Measurements from ENCODE around the gene TTC16. TPM values are rescaled to one million over a fixed set of nuclear protein-coding genes. Genes with fewer than 3 reads are reported as not detected.

The TTC16 gene
- total RNA-seq, 1 donor, result under 0.01 TPM

DNA sequence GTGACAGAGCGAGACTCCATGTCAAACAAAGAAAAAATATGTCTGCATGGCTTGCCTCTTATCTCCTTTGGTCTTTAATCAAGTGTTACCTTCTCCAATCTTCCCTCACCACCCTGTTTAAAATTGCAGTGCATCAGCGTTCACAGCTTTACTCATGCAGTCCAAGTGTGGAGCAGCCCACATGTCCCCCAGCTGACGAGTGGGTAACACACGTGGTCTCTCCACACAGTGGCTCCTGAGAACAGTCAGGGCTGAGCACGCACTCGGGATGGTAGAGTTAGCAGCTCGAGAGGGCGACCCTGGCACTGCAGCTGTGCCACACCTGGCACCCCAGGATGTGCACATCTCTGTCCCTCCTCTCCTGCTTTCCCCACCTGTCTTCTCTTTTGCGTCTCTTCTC lies 35.0 kb upstream of the TTC16 start:
- Histone ChIP-seq H3K27me3 (ENCODE audit: insufficient read depth, low read length) (no peaks in the 10 kb centered on the region), H3K4me2 (ENCODE audit: insufficient read depth, low read length) (no peak overlapping the region), H3K79me2 (ENCODE audit: insufficient read depth, low read length) (no peaks in the 10 kb centered on the region), H3K36me3 (ENCODE audit: insufficient read depth, low read length) (peaks cover 43% of the 10 kb centered on the region), H3K4me1 (ENCODE audit: insufficient read depth, low read length) (peaks cover 19% of the 10 kb centered on the region), H2AFZ (ENCODE audit: low read length) (no peak overlapping the region), H4K20me1 (ENCODE audit: insufficient read depth, low read length) (no peaks in the 10 kb centered on the region), H3K4me3 (ENCODE audit: insufficient read depth, low read length) (no peak overlapping the region), H3K27ac (ENCODE audit: low read depth, low read length) (no peak overlapping the region), H3K9me3 (ENCODE audit: low read depth, low read length) (no peaks in the 10 kb centered on the region)
- peak; percentile 13 for DNase-seq (ENCODE audit: insufficient read length, low spot score, missing footprints)
- TF ChIP-seq, protein P1, sequence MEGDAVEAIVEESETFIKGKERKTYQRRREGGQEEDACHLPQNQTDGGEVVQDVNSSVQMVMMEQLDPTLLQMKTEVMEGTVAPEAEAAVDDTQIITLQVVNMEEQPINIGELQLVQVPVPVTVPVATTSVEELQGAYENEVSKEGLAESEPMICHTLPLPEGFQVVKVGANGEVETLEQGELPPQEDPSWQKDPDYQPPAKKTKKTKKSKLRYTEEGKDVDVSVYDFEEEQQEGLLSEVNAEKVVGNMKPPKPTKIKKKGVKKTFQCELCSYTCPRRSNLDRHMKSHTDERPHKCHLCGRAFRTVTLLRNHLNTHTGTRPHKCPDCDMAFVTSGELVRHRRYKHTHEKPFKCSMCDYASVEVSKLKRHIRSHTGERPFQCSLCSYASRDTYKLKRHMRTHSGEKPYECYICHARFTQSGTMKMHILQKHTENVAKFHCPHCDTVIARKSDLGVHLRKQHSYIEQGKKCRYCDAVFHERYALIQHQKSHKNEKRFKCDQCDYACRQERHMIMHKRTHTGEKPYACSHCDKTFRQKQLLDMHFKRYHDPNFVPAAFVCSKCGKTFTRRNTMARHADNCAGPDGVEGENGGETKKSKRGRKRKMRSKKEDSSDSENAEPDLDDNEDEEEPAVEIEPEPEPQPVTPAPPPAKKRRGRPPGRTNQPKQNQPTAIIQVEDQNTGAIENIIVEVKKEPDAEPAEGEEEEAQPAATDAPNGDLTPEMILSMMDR (IDR thresholded peaks at IDR 0.05; ENCODE audit: extremely low read depth, low read depth, low read length), result no peak

DNA sequence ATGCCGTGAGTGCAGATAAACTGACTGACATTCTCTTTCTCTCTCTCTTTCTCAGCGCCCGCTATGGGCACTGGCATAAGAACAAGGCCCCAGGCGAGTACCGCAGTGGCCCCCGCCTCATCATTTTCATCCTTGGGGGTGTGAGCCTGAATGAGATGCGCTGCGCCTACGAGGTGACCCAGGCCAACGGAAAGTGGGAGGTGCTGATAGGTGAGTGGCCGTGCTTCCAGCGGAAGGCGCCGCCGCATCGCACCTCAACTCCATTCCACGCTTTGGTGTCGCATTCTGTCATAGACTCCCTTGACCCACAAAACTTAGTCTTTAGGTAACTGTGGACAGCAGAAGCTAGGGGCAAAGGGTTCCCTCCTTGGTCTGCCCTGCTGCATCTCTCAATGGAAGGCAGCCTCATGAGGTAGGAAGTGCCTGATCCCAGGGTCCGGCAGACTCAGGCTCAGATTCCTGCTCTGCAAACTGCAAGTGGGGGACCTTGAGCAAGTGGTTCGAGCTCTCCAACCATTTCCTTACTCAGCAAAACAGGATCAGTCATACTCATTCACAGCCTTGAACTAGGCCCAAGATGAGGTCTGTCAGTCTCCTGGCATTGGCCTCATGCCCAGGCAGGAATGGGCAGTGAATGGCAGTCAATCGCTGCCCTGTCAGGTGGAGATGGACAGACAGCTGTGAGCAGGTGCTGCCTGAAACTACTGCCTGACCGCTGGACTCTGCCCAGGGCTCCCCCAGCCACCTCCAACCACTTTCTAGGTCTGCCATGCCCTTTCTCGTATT lies 33.3 kb upstream of the TTC16 start:
- Histone ChIP-seq H4K20me1 (ENCODE audit: insufficient read depth, low read length) (no peaks in the 10 kb centered on the region), H3K4me1 (ENCODE audit: insufficient read depth, low read length) (peaks cover 19% of the 10 kb centered on the region), H3K4me3 (ENCODE audit: insufficient read depth, low read length) (no peak overlapping the region), H3K9me3 (ENCODE audit: low read depth, low read length) (no peaks in the 10 kb centered on the region), H2AFZ (ENCODE audit: low read length) (no peak overlapping the region), H3K4me2 (ENCODE audit: insufficient read depth, low read length) (no peak overlapping the region), H3K36me3 (ENCODE audit: insufficient read depth, low read length) (peaks cover 43% of the 10 kb centered on the region), H3K27me3 (ENCODE audit: insufficient read depth, low read length) (no peaks in the 10 kb centered on the region), H3K79me2 (ENCODE audit: insufficient read depth, low read length) (no peaks in the 10 kb centered on the region), H3K27ac (ENCODE audit: low read depth, low read length) (peak overlapping the region; percentile 87)
- peak; percentile 13 for DNase-seq (ENCODE audit: insufficient read length, low spot score, missing footprints)
- TF ChIP-seq, protein P1 (IDR thresholded peaks at IDR 0.05; ENCODE audit: extremely low read depth, low read depth, low read length), result no peak

DNA sequence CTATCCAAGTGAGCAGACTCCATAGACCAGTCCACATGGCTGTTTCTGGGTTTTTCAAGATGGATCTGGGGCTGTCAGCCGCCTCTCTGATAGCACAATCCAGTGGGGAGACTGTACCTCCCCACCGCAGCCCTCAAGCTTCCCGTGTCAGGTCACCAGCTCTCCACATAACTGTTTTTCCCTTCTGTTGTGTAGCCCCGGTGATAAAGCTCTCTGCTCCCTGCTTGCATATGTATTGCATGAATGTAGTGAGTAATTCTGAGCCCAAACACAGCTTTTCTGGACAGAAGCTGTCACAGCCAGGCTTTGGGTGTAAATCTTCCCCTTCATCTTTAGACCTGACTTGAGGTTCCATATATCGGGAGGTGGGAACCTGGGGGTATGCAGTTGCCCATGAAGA lies 32.2 kb upstream of the TTC16 start:
- Histone ChIP-seq H3K4me2 (ENCODE audit: insufficient read depth, low read length) (no peak overlapping the region), H3K4me1 (ENCODE audit: insufficient read depth, low read length) (peaks cover 19% of the 10 kb centered on the region), H3K27ac (ENCODE audit: low read depth, low read length) (peak overlapping the region; percentile 87), H3K36me3 (ENCODE audit: insufficient read depth, low read length) (peaks cover 39% of the 10 kb centered on the region), H2AFZ (ENCODE audit: low read length) (no peak overlapping the region), H3K9me3 (ENCODE audit: low read depth, low read length) (no peaks in the 10 kb centered on the region), H3K4me3 (ENCODE audit: insufficient read depth, low read length) (no peak overlapping the region), H3K79me2 (ENCODE audit: insufficient read depth, low read length) (no peaks in the 10 kb centered on the region), H4K20me1 (ENCODE audit: insufficient read depth, low read length) (no peaks in the 10 kb centered on the region), H3K27me3 (ENCODE audit: insufficient read depth, low read length) (no peaks in the 10 kb centered on the region)
- TF ChIP-seq, protein P1 (IDR thresholded peaks at IDR 0.05; ENCODE audit: extremely low read depth, low read depth, low read length), result no peak
- peak; percentile 92 for DNase-seq (ENCODE audit: insufficient read length, low spot score, missing footprints)

- no peaks in the 10 kb centered on the region for H3K79me2 ChIP-seq (ENCODE audit: insufficient read depth, low read length)
- H3K4me1 ChIP-seq (ENCODE audit: insufficient read depth, low read length), result peaks cover 19% of the 10 kb centered on the region
- peaks cover 36% of the 10 kb centered on the region for H3K36me3 ChIP-seq (ENCODE audit: insufficient read depth, low read length)
- no peaks in the 10 kb centered on the region for H3K27me3 ChIP-seq (ENCODE audit: insufficient read depth, low read length)
- TF ChIP-seq, protein P1 (IDR thresholded peaks at IDR 0.05; ENCODE audit: extremely low read depth, low read depth, low read length), result no peak
- no peak overlapping the region for H3K4me3 ChIP-seq (ENCODE audit: insufficient read depth, low read length)
- H3K4me2 ChIP-seq (ENCODE audit: insufficient read depth, low read length), result peak overlapping the region; percentile 69
- no peak overlapping the region for H2AFZ ChIP-seq (ENCODE audit: low read length)
- H4K20me1 ChIP-seq (ENCODE audit: insufficient read depth, low read length), result no peaks in the 10 kb centered on the region
- H3K27ac ChIP-seq (ENCODE audit: low read depth, low read length), result peak overlapping the region; percentile 87
- H3K9me3 ChIP-seq (ENCODE audit: low read depth, low read length), result no peaks in the 10 kb centered on the region
- peak; percentile 96 for DNase-seq (ENCODE audit: insufficient read length, low spot score, missing footprints)
Measured at GRCh38 chr9:127684576-127684975, 31.3 kb upstream of the TTC16 start.

Measured in osteoblast (primary cell).